AG09319 (cell line): ENCODE results near the gene DNAJC15.

Experiments
- DNase-seq: peaks from one replicate; pipeline ENCODE4 v3.0.0-alpha.2; 2010; ENCODE audit warnings: low read depth; ENCODE audit errors: extremely low read depth
- TF ChIP-seq, protein P1 (sequence below): IDR thresholded peaks from 2 replicates; pipeline ENCODE4 v1.5.1; 2011; ENCODE audit warnings: low read depth, mild to moderate bottlenecking, inconsistent platforms, low read length, moderate library complexity

The DNAJC15 gene

GRCh38 chr13:43128504-43128961 is 105.1 kb downstream of the DNAJC15 start:
- TF ChIP-seq, protein P1, sequence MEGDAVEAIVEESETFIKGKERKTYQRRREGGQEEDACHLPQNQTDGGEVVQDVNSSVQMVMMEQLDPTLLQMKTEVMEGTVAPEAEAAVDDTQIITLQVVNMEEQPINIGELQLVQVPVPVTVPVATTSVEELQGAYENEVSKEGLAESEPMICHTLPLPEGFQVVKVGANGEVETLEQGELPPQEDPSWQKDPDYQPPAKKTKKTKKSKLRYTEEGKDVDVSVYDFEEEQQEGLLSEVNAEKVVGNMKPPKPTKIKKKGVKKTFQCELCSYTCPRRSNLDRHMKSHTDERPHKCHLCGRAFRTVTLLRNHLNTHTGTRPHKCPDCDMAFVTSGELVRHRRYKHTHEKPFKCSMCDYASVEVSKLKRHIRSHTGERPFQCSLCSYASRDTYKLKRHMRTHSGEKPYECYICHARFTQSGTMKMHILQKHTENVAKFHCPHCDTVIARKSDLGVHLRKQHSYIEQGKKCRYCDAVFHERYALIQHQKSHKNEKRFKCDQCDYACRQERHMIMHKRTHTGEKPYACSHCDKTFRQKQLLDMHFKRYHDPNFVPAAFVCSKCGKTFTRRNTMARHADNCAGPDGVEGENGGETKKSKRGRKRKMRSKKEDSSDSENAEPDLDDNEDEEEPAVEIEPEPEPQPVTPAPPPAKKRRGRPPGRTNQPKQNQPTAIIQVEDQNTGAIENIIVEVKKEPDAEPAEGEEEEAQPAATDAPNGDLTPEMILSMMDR: no peak
- DNase-seq: no peak

DNA sequence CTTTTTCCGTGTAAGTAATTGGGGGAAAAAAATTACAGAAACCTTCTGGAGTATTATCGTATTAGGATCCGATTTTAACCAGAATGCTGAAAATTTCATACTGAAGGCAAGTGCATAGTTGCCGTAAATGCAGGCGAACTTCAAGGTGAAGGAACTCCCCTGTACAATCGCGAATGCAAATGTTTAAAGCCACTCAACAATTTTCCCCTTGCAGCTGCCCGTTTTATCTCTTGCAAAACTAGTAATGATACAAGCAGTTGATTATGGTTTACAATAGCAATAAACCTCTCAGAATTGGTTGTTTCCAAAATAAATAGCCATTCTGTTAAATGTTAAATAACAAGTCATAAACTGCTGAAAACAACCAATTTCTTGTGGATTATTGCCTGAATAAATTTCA is 105.7 kb downstream of the DNAJC15 start:
- TF ChIP-seq, protein P1: no peak
- DNase-seq: no peak

- DNase-seq: no peak
- TF ChIP-seq, protein P1: no peak
These were observed 106.2 kb downstream of the DNAJC15 start for GRCh38 chr13:43129511-43130110.

GRCh38 chr13:43132257-43132656 is 108.9 kb downstream of the DNAJC15 start:
- TF ChIP-seq, protein P1: no peak; the same call in 1 of the 2 replicates
- DNase-seq: no peak

GRCh38 chr13:43132911-43133310 is 109.5 kb downstream of the DNAJC15 start:
- TF ChIP-seq, protein P1: no peak
- DNase-seq: no peak

DNA sequence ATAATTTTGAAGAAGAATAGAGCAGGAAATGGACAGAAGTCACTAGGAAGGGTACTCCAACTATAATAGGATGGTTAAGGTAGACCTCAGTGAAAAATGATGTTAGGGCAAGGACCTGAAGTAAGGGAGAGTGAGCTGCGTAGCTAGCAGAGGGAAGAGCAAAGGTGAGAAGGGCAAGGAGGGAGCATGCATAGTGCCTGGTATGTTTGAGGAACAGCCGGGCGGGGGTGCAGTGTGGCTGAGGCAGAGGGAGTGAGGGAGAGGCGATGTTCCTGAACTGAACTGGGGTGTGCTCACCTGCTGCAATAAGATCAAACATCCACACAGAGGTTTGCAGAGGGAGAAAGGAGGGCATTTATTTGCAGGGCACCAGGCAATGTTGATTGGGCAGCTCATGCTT is 110.4 kb downstream of the DNAJC15 start:
- DNase-seq: no peak
- TF ChIP-seq, protein P1: no peak

GRCh38 chr13:43134868-43135267 is 111.5 kb downstream of the DNAJC15 start:
- DNase-seq: no peak
- TF ChIP-seq, protein P1: no peak
